WERI-Rb-1 (cell line): ENCODE data around the gene TCHH.

Source experiments
- DNase-seq: peaks from one replicate; pipeline ENCODE4 v3.0.0-alpha.2; 2020
- H3K27ac ChIP-seq: fragments of 250-450 bp; sonication (Bioruptor Pico); 2 replicates; pipeline ENCODE4 v1.5.1; 2020; ENCODE audit warnings: mild to moderate bottlenecking, moderate library complexity
- H3K27me3 ChIP-seq: fragments of 250-450 bp; sonication (Bioruptor Pico); 2 replicates; pipeline ENCODE4 v1.5.1; 2021; ENCODE audit warnings: mild to moderate bottlenecking, low read depth, moderate library complexity; ENCODE audit not compliant: insufficient read depth, severe bottlenecking
- H3K36me3 ChIP-seq: fragments of 250-450 bp; sonication (Bioruptor Pico); 2 replicates; pipeline ENCODE4 v1.5.1; 2020; ENCODE audit warnings: mild to moderate bottlenecking, moderate library complexity
- H3K4me3 ChIP-seq: 2 replicates; pipeline ENCODE4 v1.5.1; 2011; ENCODE audit warnings: low read depth, mild to moderate bottlenecking, control low read depth, low read length
- H3K9me3 ChIP-seq: fragments of 250-450 bp; sonication (Bioruptor Pico); 2 replicates; pipeline ENCODE4 v1.5.1; 2021; ENCODE audit warnings: mild to moderate bottlenecking, moderate library complexity; ENCODE audit not compliant: severe bottlenecking
- TF ChIP-seq, protein P1 (sequence below): IDR thresholded peaks from 2 replicates; pipeline ENCODE4 v1.5.1; 2011; ENCODE audit warnings: low read depth, mild to moderate bottlenecking, control low read depth, inconsistent platforms, low read length

The TCHH gene

DNA sequence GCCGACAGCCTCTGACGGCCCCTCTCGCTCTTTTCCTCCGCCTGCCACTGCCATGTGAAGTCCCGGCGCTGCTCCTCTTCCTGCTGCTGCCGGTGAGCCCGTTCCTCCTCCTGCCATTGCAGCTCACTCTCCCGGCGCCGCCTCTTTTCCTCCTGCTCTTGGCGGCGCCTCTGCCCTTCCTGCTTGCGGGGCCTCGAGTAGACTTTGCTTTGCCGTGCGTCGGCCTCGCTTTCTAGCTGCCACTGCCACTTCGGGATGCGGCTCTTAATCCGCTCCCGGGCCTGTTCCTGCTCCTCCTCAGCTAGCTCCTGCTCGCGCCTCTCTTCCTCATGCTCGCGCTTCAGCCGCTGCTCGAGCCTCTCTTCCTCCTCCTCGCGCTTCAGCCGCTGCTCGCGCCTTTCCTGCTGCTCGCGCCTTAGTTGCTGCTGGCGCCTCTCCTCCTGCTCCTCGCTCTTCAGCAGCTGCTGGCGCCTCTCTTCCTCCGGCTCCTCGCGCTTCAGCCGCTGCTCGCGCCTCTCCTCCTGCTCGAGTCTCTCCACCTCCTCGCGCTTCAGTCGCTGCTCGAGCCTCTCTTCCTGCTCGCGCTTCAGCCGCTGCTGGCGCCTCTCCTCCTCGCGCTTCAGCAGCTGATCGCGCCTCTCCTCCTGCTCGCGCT, 4.3 kb downstream of the TCHH start:
- H3K9me3 ChIP-seq, result peaks cover 54% of the 10 kb centered on the region
- peaks cover 91% of the 10 kb centered on the region for H3K27me3 ChIP-seq
- peak; percentile 53 for DNase-seq
- TF ChIP-seq, protein P1, sequence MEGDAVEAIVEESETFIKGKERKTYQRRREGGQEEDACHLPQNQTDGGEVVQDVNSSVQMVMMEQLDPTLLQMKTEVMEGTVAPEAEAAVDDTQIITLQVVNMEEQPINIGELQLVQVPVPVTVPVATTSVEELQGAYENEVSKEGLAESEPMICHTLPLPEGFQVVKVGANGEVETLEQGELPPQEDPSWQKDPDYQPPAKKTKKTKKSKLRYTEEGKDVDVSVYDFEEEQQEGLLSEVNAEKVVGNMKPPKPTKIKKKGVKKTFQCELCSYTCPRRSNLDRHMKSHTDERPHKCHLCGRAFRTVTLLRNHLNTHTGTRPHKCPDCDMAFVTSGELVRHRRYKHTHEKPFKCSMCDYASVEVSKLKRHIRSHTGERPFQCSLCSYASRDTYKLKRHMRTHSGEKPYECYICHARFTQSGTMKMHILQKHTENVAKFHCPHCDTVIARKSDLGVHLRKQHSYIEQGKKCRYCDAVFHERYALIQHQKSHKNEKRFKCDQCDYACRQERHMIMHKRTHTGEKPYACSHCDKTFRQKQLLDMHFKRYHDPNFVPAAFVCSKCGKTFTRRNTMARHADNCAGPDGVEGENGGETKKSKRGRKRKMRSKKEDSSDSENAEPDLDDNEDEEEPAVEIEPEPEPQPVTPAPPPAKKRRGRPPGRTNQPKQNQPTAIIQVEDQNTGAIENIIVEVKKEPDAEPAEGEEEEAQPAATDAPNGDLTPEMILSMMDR, result no peak
- H3K4me3 ChIP-seq, result peak overlapping the region; percentile 4
- no peak overlapping the region for H3K27ac ChIP-seq
- no peaks in the 10 kb centered on the region for H3K36me3 ChIP-seq

GRCh38 chr1:152110365-152110859, 4.8 kb downstream of the TCHH start:
- Histone ChIP-seq H3K27me3 (peaks cover 91% of the 10 kb centered on the region), H3K9me3 (peaks cover 54% of the 10 kb centered on the region), H3K27ac (no peak overlapping the region), H3K4me3 (peak overlapping the region; percentile 1; the same call in 1 of the 2 replicates), H3K36me3 (no peaks in the 10 kb centered on the region)
- DNase-seq, result peak; percentile 34
- TF ChIP-seq, protein P1, result no peak

GRCh38 chr1:152109998-152110294, 5.3 kb downstream of the TCHH start:
- no peak overlapping the region for H3K4me3 ChIP-seq

DNA sequence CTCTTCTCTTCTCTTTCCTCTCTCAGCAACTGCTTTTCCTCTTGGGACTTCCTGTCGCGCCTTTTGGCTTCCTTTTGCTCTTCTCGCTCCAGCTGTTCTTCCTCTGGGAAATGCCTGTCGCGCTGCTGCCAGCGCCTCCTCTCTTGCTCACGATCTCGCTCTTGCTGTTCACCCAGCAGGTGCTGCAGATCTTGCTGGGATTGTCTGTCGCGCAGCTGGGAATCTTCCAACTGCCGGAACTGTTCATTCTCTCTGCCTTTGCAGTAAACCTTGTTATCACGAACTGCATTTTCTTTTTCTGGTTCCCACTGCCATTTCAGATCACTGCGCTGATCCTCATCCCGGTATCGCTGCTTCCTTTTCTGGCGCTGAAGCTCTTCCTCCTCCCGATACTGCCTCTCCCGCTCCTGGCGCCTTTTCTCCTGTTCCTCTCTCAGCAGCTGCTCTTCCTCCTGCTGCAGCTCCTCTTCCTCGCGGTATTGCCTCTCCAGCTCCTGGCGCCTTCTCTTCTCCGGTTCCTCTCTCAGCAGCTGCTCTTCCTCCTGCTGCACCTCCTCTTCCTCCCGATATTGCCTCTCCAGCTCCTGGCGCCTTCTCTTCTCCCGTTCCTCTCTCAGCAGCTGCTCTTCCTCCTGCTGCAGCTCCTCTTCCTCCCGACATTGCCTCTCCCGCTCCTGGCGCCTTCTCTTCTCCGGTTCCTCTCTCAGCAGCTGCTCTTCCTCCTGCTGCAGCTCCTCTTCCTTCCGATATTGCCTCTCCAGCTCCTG, 5.8 kb downstream of the TCHH start:
- Histone ChIP-seq H3K9me3 (peaks cover 54% of the 10 kb centered on the region), H3K4me3 (no peak overlapping the region), H3K36me3 (no peaks in the 10 kb centered on the region), H3K27me3 (peaks cover 91% of the 10 kb centered on the region), H3K27ac (no peak overlapping the region)
- no peak for DNase-seq
- TF ChIP-seq, protein P1, result no peak

More at GRCh38 chr1:152109998-152110294, 5.3 kb downstream of the TCHH start:
- DNase-seq, result no peak
- Histone ChIP-seq H3K9me3 (peaks cover 54% of the 10 kb centered on the region), H3K36me3 (no peaks in the 10 kb centered on the region), H3K27ac (no peak overlapping the region), H3K27me3 (peaks cover 91% of the 10 kb centered on the region)
- TF ChIP-seq, protein P1, result no peak

GRCh38 chr1:152108882-152109222, 6.4 kb downstream of the TCHH start:
- peaks cover 91% of the 10 kb centered on the region for H3K27me3 ChIP-seq
- H3K27ac ChIP-seq, result no peak overlapping the region
- H3K36me3 ChIP-seq, result no peaks in the 10 kb centered on the region
- H3K9me3 ChIP-seq, result peaks cover 54% of the 10 kb centered on the region
- TF ChIP-seq, protein P1, result no peak
- no peak overlapping the region for H3K4me3 ChIP-seq
- DNase-seq, result no peak
